HG03378 (cell line): Measurements from ENCODE around the gene SGSH.
"Not testable (repeated sequence)": the region's sequence is repeated elsewhere in the genome, so short reads cannot be mapped to it uniquely, and the experiment has no call there.

Experiments used
- ATAC-seq: cut with Tn5 transposase; IDR thresholded peaks from one replicate; pipeline ENCODE4 v1.9.1; 2021; ENCODE audit warnings: mild to moderate bottlenecking, moderate library complexity; ENCODE audit not compliant: unreplicated experiment

The SGSH gene

DNA sequence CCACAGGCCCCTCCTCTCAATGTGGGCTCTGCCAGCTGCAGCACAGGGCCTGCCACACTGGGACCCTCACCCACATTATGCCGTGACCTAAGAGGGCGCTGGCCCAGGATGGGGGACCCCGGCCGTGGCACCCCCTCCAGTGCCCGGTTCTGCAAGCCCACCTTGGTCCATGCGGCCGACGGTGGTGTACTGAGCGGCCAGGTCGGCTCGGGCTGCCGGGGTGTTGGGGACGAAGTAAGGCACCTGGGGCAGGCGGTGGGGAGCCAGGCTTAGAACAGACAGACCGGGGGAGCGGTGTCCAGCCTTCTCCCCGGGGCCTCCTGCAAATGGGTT is 6.5 kb downstream of the SGSH start:
- no peak for ATAC-seq

DNA sequence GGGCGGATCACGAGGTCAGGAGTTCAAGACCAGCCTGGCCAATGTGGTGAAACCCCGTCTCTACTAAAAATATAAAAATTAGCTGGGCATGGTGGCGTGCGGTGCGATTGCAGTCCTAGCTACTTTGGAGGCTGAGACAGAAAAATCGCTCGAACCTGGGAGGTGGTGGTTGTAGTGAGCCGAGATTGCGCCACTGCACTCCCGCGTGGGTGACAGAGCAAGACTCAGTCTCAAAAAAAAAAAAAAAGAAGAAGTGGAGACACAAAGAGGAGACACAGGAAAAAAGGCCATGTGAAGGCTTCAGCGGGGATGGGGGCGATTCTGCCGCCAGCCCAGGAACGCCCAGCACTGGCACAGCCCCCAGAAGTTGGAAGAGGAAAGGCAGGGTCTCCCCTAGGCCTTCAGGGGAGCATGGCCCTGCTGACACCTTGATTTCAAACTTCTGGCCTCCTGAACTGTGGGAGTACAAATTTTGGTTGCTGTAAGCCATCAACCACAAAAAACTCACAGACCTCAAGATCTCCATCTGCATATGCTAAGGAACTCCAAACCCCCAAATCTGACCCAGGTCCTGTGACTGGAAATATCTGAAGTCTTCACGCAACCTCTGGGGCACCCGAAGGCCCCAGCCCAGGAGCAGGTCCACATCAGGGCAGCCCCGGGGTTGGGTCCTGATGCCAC is 7.0 kb downstream of the SGSH start:
- no peak for ATAC-seq

- no peak for ATAC-seq
These were observed 7.6 kb downstream of the SGSH start for GRCh38 chr17:80212511-80212910.

DNA sequence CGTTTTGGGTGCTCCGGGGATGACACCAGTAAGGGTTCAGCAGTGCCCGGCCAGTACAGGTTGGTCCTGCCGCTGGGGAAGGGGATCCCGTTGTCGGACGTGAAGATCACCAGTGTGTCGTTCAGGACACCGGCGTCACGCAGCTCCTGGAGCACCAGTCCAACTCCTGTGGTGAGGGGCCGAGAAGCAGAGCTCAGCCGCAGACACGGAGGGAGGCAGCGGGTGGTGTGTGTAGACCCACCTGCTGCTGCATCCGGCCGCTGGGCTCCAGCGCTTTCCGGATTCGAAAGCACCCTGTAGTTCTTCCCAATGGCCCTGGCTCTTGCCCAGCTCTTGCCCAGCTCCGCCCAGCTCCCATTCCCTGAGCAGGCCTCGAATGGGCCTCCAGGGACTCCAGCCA is 8.0 kb downstream of the SGSH start:
- ATAC-seq, result no peak

DNA sequence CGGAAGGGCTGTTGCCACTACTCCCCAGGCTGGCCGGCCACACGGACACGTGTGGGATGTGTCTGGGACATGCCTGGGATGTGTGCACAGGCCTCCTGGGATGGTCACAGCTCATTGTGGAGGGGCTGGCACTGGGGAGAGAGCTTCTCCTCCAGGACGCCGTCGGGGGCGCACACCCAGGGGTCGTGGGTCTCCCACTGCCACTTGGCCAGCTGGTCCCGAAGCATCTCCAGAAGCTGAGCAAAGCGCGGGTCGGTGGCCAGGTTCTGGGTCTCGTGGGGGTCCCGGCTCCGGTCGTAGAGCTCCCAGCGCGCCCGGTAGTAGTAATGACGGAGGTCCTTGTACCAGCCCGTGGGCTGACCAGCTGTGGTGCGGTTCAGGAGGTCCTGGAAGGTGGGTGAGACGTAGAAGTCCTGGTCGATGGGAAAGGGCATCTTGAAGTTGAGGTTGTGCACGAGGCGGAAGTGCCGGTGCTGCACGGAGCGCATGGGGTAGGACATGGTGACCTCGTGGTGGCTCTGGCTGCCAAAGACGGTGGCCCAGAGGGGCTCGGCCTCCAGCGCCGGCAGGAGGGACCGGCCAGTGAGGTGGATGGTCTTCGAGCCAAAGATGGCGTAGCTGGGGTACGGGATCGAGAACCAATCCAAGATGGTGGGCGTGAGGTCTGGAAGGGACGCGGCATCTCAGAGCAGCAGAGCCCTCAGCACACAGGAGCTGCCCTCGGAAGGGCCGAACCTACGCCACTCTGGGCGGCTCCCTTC is 9.6 kb downstream of the SGSH start:
- no peak for ATAC-seq

DNA sequence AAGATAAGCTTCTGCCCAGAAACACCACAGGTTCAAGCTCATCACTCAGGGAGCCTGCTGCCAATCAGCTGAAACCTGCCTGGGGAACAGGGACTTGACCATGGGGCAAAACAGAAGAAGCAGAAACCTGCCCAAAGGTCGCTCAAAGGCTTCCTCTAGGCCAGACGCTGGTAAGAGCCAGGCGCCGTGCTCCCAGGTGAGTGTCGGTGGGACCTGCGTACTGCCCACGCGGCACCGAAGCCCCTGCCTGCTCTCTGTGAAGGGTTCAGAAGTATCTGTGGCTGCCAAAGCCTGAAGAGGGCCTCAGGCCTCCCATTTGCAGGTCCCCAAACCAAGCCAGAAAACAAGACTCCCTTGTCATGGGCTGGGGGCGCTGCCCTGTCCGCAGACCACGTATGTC is 10.4 kb downstream of the SGSH start:
- no peak for ATAC-seq

DNA sequence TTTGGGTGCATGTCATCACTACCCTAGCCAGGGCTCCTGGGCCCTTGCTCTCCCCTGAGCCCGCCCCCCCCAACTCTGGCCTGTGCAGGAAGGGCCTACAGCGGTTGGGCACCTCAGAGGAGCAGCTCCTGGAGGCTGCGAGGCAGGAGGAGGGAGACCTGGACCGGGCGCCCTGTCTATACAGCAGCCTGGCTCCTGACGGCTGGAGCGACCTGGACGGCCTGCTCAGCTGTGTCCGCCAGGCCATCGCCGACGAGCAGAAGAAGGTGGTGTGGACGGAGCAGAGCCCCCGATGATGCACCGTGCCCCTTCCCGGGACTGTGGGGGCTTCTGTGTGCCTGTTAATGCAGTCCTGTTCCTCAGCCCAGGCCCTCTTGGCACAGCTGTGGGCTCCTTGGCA is 12.1 kb downstream of the SGSH start:
- no peak for ATAC-seq

DNA sequence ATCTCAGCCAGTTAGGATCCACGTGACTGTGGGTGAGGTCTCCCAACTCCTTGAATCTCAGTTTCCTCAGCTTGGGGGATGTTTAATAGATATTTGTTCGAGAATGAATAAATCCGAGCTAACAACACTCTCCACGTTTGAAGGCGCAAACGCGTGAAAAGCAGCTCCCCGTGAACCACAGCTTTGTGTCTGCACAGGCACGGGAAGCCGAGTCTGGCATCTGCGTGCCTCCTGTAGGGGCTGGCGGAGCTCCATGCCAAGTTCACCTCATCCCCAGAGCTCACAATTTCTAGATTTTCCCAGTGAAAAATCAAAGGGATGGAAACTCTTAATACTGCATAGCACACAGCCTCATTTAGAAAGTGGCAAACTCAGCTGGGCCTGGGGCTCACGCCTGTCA is 14.3 kb downstream of the SGSH start:
- no peak for ATAC-seq

- no peak for ATAC-seq
These were observed 15.3 kb downstream of the SGSH start for GRCh38 chr17:80204626-80205468.

- ATAC-seq, result no peak
These were observed 16.6 kb downstream of the SGSH start for GRCh38 chr17:80203471-80203963.

- no peak for ATAC-seq
These were observed 17.9 kb downstream of the SGSH start for GRCh38 chr17:80202197-80202596.

DNA sequence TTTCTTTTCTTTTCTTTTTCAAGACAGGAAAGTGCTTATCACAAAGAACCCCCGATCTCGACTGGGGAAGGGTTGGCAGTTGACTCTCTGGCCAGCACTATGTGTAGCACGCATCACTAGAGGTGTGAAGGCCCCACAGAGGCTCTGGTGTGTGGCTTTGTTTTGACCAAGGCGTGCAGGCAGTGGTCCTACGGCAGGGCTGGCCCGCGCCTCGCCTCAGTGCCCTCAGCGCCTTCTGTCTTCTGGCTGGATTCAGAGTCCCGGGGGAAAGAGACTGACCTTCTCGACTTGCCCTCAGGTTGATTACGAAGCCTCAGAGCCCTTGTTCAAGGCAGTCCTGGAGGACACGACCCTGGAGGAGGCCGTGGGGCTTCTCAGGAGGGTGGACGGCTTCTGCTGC is 18.7 kb downstream of the SGSH start:
- ATAC-seq, result no peak

DNA sequence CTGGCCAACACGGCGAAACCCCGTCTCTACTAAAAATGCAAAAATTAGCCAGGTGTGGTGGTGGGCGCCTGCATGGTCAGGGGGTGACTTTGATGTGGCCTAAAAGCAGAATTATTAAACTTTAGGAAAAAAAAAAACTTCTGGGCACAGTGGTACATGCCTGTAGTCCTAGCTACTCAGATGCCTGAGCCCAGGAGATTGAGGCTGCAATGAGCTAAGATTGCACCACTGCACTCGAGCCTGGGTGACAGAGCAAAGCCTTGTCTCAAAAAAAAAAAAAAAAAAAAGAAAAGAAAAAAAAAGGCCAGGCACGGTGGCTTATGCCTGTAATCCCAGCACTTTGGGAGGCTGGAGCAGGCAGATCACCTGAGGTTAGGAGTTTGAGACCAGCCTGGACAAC is 20.8 kb downstream of the SGSH start:
- not testable (repeated sequence) for ATAC-seq

- no peak for ATAC-seq
These were observed 21.9 kb downstream of the SGSH start for GRCh38 chr17:80198144-80198661.

DNA sequence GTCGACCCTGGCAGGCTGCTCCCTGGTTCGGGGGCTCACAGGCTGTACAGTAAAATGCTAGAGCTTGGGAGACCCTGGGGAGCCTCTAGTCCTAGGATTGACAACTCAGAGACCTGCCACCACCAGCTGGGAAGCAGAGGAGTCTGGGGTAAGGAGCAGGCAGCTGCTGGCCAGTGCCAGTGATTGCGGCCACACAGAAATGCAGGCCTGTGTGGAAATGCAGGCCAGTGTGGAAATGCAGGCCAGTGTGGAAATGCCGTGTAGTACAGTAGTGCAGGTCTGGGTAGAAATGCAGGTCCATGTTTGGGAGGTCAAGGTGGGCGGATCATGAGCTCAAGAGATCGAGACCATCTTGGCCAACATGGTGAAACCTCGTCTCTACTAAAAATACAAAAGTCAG is 23.5 kb downstream of the SGSH start:
- ATAC-seq, result no peak

DNA sequence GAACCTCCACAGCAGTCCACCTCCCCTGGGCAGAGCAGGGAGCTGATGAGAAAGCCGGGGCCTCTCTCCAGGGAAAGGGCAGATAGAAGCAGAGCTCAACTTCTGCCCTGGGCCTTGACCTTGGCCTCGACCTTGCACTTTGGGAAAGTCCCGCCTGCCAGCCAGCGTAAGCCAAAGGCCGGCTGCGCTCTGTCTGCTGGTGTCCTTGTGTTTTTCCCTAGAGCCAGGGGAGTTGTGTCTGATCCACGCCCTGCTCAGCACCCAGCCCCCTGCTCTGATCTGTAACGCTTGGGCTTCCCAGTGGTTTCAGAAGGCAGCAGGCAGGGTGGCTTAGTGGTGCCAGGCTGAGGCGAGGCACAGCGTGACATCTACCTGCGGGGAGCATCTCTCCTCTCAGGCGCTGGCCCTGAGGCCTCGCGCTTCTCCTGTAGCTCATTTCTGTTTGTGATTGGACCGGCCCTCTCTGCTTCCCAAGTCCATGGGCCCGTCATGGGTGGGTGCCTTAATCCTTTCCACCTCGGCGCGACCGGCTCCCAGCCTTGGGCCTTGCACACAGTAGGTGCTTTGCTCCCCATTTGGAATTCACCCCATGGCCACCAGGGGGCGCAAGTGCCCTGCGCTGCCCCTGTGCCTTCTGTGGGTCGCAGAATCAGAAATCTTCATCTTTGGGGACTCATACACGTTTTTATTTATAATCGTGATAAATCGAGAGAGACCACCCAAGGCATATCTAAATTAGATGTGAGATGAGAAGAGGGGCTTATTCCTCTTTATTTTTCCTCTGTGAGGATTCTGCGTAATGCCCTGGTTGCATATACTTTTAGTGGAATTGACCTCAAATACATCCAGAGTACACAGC is 24.2 kb downstream of the SGSH start:
- no peak for ATAC-seq

DNA sequence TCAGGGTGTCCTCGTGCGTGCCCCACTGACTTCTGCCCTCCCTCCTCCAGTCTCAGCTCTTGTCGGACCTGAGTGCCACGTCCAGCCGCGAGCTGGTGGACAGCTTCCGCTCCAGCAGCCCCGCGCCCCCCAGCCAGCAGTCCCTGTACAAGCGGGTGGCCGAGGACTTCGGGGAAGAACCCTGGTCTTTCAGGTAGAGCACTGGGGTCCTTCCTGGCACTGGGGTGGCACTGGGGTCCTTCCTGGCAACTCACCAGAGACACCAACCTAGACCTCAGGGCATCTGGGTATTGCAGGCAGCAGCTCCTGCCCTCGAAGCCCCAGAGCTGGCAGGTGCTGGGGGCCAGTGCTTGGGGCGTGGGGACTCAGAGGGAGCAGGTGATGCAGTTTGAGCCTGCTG is 25.0 kb downstream of the SGSH start:
- no peak for ATAC-seq

GRCh38 chr17:80191865-80192661 is 28.1 kb downstream of the SGSH start:
- no peak for ATAC-seq

DNA sequence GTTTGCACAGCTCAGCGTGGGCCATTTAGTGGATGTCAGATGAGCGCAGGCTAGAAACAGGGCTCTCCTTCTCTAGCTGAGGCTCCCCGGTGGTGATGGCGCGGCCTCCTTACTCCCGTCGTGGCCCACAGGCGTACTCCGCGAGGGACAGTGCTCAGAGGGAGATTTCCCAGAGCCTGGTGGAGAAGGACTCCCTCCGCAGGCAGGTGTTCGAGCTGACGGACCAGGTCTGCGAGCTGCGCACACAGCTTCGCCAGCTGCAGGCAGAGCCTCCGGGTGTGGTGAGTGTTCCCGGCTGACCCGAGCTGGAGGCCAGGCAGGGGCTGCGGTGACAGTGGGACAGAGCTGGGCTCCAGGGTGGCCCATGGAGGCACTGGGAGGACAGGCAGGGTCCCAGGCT is 28.9 kb downstream of the SGSH start:
- no peak for ATAC-seq

DNA sequence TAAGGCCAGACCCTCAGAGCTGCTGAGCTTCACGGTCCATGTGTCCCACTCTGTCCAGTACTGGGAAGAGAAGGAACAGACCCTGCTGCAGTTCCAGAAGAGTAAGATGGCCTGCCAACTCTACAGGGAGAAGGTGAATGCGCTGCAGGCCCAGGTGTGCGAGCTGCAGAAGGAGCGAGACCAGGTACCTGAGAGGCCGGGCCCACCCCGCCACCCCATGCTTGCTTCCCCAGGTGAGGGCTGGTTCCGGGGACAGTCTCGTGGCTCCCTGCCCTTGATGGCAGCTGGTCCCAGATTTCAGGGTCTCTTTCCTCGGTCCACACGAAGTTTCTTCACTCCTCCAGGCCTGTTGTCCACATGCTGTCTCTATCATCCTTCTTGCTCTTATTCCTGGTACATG is 29.4 kb downstream of the SGSH start:
- no peak for ATAC-seq
